ENCODE results near the gene CCDC70. TPM values are rescaled to one million over a fixed set of nuclear protein-coding genes. Genes with fewer than 3 reads are reported as not detected.

Gene CCDC70
- total and polyA plus RNA-seq, 2 of the 8 experiments (the other 6 are each of a cell fraction or from before 2014, with no cell fraction given): not detected

DNA sequence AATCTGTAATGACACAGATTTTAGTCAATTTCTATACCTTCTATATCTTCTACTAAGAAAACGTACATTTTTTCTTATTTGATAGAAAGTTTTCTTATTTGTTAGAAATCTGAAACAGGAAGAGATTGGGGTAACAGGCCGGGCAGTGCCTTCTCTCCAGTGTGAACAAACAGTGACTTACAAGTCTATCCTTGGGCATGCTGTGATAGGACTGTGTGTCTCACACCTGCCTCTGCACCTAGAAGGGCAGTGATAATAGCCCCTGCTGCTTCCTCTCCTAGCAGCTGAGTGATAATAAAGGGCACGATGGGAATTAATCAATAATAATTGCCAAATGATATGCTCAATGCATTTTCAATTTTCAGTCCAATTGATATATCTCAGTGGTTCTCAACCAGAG lies 18.2 kb upstream of the CCDC70 start:
- H3K23ac ChIP-seq (ENCODE audit: insufficient read length): no peak overlapping the region
- TF ChIP-seq GTF2F1 (IDR thresholded peaks at IDR 0.05; ENCODE audit: borderline replicate concordance, low read depth, low read length) (no peak), CHD2 (IDR thresholded peaks at IDR 0.05; ENCODE audit: low read length) (no peak), RFX5 (IDR thresholded peaks at IDR 0.05; ENCODE audit: borderline replicate concordance, low read depth, low read length) (no peak), ZNF274 (IDR thresholded peaks at IDR 0.05; ENCODE audit: borderline replicate concordance, extremely low read depth, low read length) (no peak), FOSL1 (IDR thresholded peaks at IDR 0.05; ENCODE audit: insufficient read depth, low read depth, low read length) (no peak), MAFK (IDR thresholded peaks at IDR 0.05; ENCODE audit: low read depth, low read length) (no peak), EGR1 (IDR thresholded peaks at IDR 0.05; ENCODE audit: borderline replicate concordance, low read depth, low read length) (no peak), SP1 (IDR thresholded peaks at IDR 0.05; ENCODE audit: low read depth, low read length) (no peak), JUND (IDR thresholded peaks at IDR 0.05; ENCODE audit: low read length) (no peak), TAF1 (IDR thresholded peaks at IDR 0.05; ENCODE audit: low read depth, low read length) (no peak), RNF2 (IDR thresholded peaks at IDR 0.05; ENCODE audit: borderline replicate concordance, low read depth, low read length, missing control alignments, poor library complexity, severe bottlenecking) (no peak), CREB1 (IDR thresholded peaks at IDR 0.05) (no peak), CTBP2 (IDR thresholded peaks at IDR 0.05; ENCODE audit: borderline replicate concordance, insufficient read depth, insufficient read length, low read length) (no peak), BACH1 (IDR thresholded peaks at IDR 0.05; ENCODE audit: low read length) (no peak), SIN3A (conservative IDR thresholded peaks at IDR 0.05 in 1 of 2, IDR thresholded peaks at IDR 0.05 in 1 of 2; ENCODE audit: low read depth in 1 of 2, low read length in 2 of 2) (no peak), CEBPB (IDR thresholded peaks at IDR 0.05; ENCODE audit: low read depth, low read length) (no peak)

More for the DNA sequence above, 18.2 kb upstream of the CCDC70 start:
- Histone ChIP-seq H4K8ac (ENCODE audit: extremely low read depth, insufficient read depth, low read length) (no peak overlapping the region), H4K5ac (ENCODE audit: insufficient read length, low read depth, low read length) (no peak overlapping the region), H3K18ac (ENCODE audit: extremely low read depth, low read length) (no peak overlapping the region), H2BK15ac (ENCODE audit: low read length) (no peak overlapping the region), H2BK20ac (ENCODE audit: low read length) (no peak overlapping the region), H2BK12ac (ENCODE audit: low read depth, low read length) (no peak overlapping the region), H3K56ac (replicated peaks; ENCODE audit: insufficient read length, low read depth, low read length) (no peak overlapping the region), H3K4me3 (ENCODE audit: extremely low read depth in 1 of 4, insufficient read depth in 2 of 4, low read depth in 3 of 4, low read length in 4 of 4) (no peak overlapping the region), H3K79me1 (ENCODE audit: low read depth, low read length) (no peaks in the 10 kb centered on the region), H3K9ac (replicated peaks in 1 of 4; ENCODE audit: extremely low read depth in 1 of 4, low read depth in 3 of 4, low read length in 3 of 4) (no peak overlapping the region), H3K79me2 (ENCODE audit: control insufficient read depth in 1 of 2, insufficient read depth in 2 of 2, low read length in 2 of 2) (no peaks in the 10 kb centered on the region), H3K4ac (replicated peaks; ENCODE audit: insufficient read length, low read depth, low read length) (no peak overlapping the region), H3K4me1 (replicated peaks in 1 of 4; ENCODE audit: control insufficient read depth in 3 of 4, insufficient read depth in 4 of 4, low read length in 3 of 4) (peaks cover 0 to 2% (median 0%) of the 10 kb centered on the region in 4 experiments; a peak in 1 of 7 replicates), H3K4me2 (ENCODE audit: insufficient read depth in 1 of 2, low read depth in 2 of 2, low read length in 2 of 2) (no peak overlapping the region), H2BK120ac (replicated peaks; ENCODE audit: low read depth, low read length) (no peak overlapping the region), H2AK5ac (ENCODE audit: low read depth, low read length) (no peak overlapping the region), H4K20me1 (replicated peaks in 1 of 2; ENCODE audit: control insufficient read depth in 1 of 2, insufficient read depth in 2 of 2, low read length in 2 of 2) (no peaks in the 10 kb centered on the region), H2BK5ac (ENCODE audit: low read depth, low read length) (no peak overlapping the region), H3K36me3 (ENCODE audit: control insufficient read depth in 2 of 4, insufficient read depth in 4 of 4, low read length in 3 of 4) (no peaks in the 10 kb centered on the region), H3K9me3 (ENCODE audit: insufficient read depth in 2 of 2, low read depth in 1 of 2, low read length in 1 of 2) (peaks cover 3% of the 10 kb centered on the region in 2 experiments; a peak in 1 of 4 replicates), H3K27ac (ENCODE audit: low read depth, low read length) (no peak overlapping the region), H2AFZ (ENCODE audit: low read length) (no peak overlapping the region), H3K23me2 (ENCODE audit: low read depth, low read length) (no peaks in the 10 kb centered on the region), H3K14ac (ENCODE audit: insufficient read length) (no peak overlapping the region), H3K27me3 (replicated peaks in 1 of 4; ENCODE audit: control insufficient read depth in 3 of 4, extremely low read depth in 1 of 4, insufficient read depth in 3 of 4, low read length in 3 of 4) (no peaks in the 10 kb centered on the region), H4K91ac (replicated peaks; ENCODE audit: insufficient read length, low read length) (no peak overlapping the region)
- ChIA-PET CTCF (ENCODE audit: partially characterized antibody) (interaction anchor here (0.7 to 2.0 kb wide), 7 partner anchors 22 to 284 kb away, joined by 3 to 8 read pairs (median 5); no protein-coding TSS in a partner anchor), POLR2A (ENCODE audit: partially characterized antibody) (no interaction called here)
- DNase-seq (ENCODE audit: low read depth in 1 of 2, low spot score in 2 of 2) (no peak), FAIRE-seq (no peak)
- WGBS, 2 experiments (ENCODE audit: extremely low coverage in 1 of 2, insufficient coverage in 1 of 2, insufficient read length in 1 of 2, insufficient replicate concordance in 2 of 2, low coverage in 1 of 2, low lambda C conversion rate in 2 of 2, missing lambda C conversion rate in 1 of 2): 95% methylated on average over 3 of the region's 3 CpGs; no CpG with 5 or more reads in 1 of the 2 experiments

All from H1 (cell line).